GM12878 (cell line): ENCODE results near the gene DOK1. TPM values are rescaled to one million over a fixed set of nuclear protein-coding genes. Genes with fewer than 3 reads are reported as not detected.
A peak's percentile ranks its signal among the peaks of the same experiment; 100 is the strongest.

Experiments used
- ATAC-seq: fragments of 200-7000 bp; cut with Tn5 transposase; 3 replicates; pipeline ENCODE4 v1.9.1; 2020; ENCODE audit warnings: mild to moderate bottlenecking, moderate library complexity
- BruUV-seq: library from RNA; stranded (reverse); fragments of 400-500 nt; replicated peaks from 2 replicates; lab custom pipeline; 2021; lab: Mats Ljungman, UMichigan
- CTCF ChIA-PET: fragments of 300-600 bp; sonication (Branson Sonifier 250); formaldehyde crosslinking; extraction: SDS; loops from one replicate; lab custom pipeline; 2021; ENCODE audit warnings: inconsistent platforms; lab: Yijun Ruan, JAX
- POLR2A ChIA-PET: fragments of 350-600 bp; formaldehyde crosslinking; extraction: SDS; loops from one replicate; lab custom pipeline; 2021; ENCODE audit warnings: inconsistent platforms; lab: Charles Lee
- RAD21 ChIA-PET: fragments of 300-600 bp; sonication (Branson Sonifier 250); formaldehyde crosslinking; loops from one replicate; lab custom pipeline; 2023; ENCODE audit warnings: antibody characterized with exemption; ENCODE audit not compliant: unreplicated experiment; lab: Charles Lee
- SMC1A ChIA-PET: fragments of 300-600 bp; sonication (Branson Sonifier 250); formaldehyde crosslinking; loops from one replicate; lab custom pipeline; 2023; ENCODE audit not compliant: unreplicated experiment, uncharacterized antibody; lab: Charles Lee
- DNase-seq: peaks from one replicate; pipeline ENCODE4 v3.0.0-alpha.2; 2011; ENCODE audit warnings: low read depth, low spot score
- FAIRE-seq: peaks from 3 replicates; lab custom pipeline; 2011; peaks lifted over from hg19 to GRCh38; lab: Jason Lieb, UNC
- H2AFZ ChIP-seq: 2 replicates; pipeline ENCODE4 v1.6.0; 2011; ENCODE audit warnings: low read depth, low read length, control low read depth; ENCODE audit not compliant: control insufficient read depth
- H3K27ac ChIP-seq: 2 replicates; pipeline ENCODE4 v1.5.1; 2011; ENCODE audit warnings: control low read depth; ENCODE audit not compliant: control insufficient read depth, insufficient read depth
- H3K27me3 ChIP-seq, 2 experiments: replicated peaks in 1 of 2; 2 replicates each; pipeline versions ENCODE4 v1.6.0 to v1.6.1; 2011; ENCODE audit warnings: low read length in 1 of 2; ENCODE audit not compliant: control insufficient read depth in 2 of 2, insufficient read depth in 2 of 2
- H3K36me3 ChIP-seq, 2 experiments: 2 replicates each; pipeline ENCODE4 v1.5.1; 2011; ENCODE audit warnings: low read length in 1 of 2; ENCODE audit not compliant: control insufficient read depth in 2 of 2, insufficient read depth in 2 of 2
- H3K4me1 ChIP-seq: 2 replicates; pipeline ENCODE4 v1.6.1; 2011; ENCODE audit warnings: mild to moderate bottlenecking, low read length, moderate library complexity, mixed read lengths; ENCODE audit not compliant: control insufficient read depth, insufficient read depth
- H3K4me2 ChIP-seq: 2 replicates; pipeline ENCODE4 v1.6.0; 2011; ENCODE audit warnings: control low read depth; ENCODE audit not compliant: control insufficient read depth, insufficient read depth
- H3K4me3 ChIP-seq: fragments of 200-600 bp; sonication (generic); 2 replicates; pipeline ENCODE4 v1.5.1; 2016
- H3K79me2 ChIP-seq: 2 replicates; pipeline ENCODE4 v1.6.0; 2011; ENCODE audit warnings: low read length; ENCODE audit not compliant: control insufficient read depth, insufficient read depth
- H3K9ac ChIP-seq: 2 replicates; pipeline ENCODE4 v1.8.0; 2011; ENCODE audit warnings: low read length, control low read depth, mixed read lengths; ENCODE audit not compliant: control insufficient read depth, insufficient read depth
- H3K9me3 ChIP-seq: replicated peaks from 3 replicates; pipeline ENCODE4 v1.5.1; 2011; ENCODE audit warnings: mild to moderate bottlenecking, low read length; ENCODE audit not compliant: control insufficient read depth, insufficient read depth
- H4K20me1 ChIP-seq: 2 replicates; pipeline ENCODE4 v1.6.0; 2011; ENCODE audit not compliant: control insufficient read depth, insufficient read depth
- ATF7 ChIP-seq: fragments of 450-650 bp; IDR thresholded peaks from 2 replicates; pipeline ENCODE4 v1.6.1; 2016; ENCODE audit warnings: low read depth, mild to moderate bottlenecking
- BACH1 ChIP-seq: fragments of 450-650 bp; IDR thresholded peaks from 2 replicates; pipeline ENCODE4 v1.6.1; 2017; ENCODE audit warnings: mild to moderate bottlenecking, borderline replicate concordance
- BCL11A ChIP-seq: IDR thresholded peaks from 2 replicates; pipeline ENCODE4 v1.6.1; 2011; ENCODE audit warnings: low read depth, low read length
- BHLHE40 ChIP-seq, 2 experiments: fragments of 450-650 bp in 1 of 2; IDR thresholded peaks; 2 replicates each; pipeline ENCODE4 v1.6.1; 2011 to 2017; ENCODE audit warnings: low read depth in 2 of 2, borderline replicate concordance in 1 of 2, improper control_type of control experiment in 1 of 2, low read length in 1 of 2, mild to moderate bottlenecking in 1 of 2
- BMI1 ChIP-seq: fragments of 450-650 bp; IDR thresholded peaks from 2 replicates; pipeline ENCODE4 v1.6.1; 2016; ENCODE audit warnings: mild to moderate bottlenecking, moderate library complexity, borderline replicate concordance
- E2F8 ChIP-seq: fragments of 450-650 bp; IDR thresholded peaks from 2 replicates; pipeline ENCODE4 v1.6.1; 2018; ENCODE audit warnings: mild to moderate bottlenecking, low read depth, moderate library complexity; ENCODE audit not compliant: partially characterized antibody
- EGR1 ChIP-seq, 2 experiments: IDR thresholded peaks; 1 replicate in 1 of 2; 2 replicates in 1 of 2; pipeline ENCODE4 v1.6.1; 2011 to 2012; ENCODE audit warnings: low read depth in 2 of 2, low read length in 2 of 2, borderline replicate concordance in 1 of 2, mild to moderate bottlenecking in 1 of 2, moderate library complexity in 1 of 2
- ELK1 ChIP-seq: IDR thresholded peaks from 2 replicates; pipeline ENCODE4 v1.6.1; 2012; ENCODE audit warnings: low read depth, low read length, improper control_type of control experiment
- HCFC1 ChIP-seq: fragments of 150-350 bp; IDR thresholded peaks from 2 replicates; pipeline ENCODE4 v1.6.1; 2014; ENCODE audit warnings: low read length
- MEF2A ChIP-seq: IDR thresholded peaks from 2 replicates; pipeline ENCODE4 v1.6.1; 2011; ENCODE audit warnings: low read depth, mild to moderate bottlenecking, low read length, moderate library complexity; ENCODE audit not compliant: insufficient read depth
- NFIC ChIP-seq: IDR thresholded peaks from 2 replicates; pipeline ENCODE4 v1.6.1; 2012; ENCODE audit warnings: low read depth, mild to moderate bottlenecking, inconsistent platforms, low read length, moderate library complexity
- NR2F1 ChIP-seq: fragments of 450-650 bp; conservative IDR thresholded peaks from 2 replicates; pipeline ENCODE4 v1.6.1; 2017; ENCODE audit warnings: mild to moderate bottlenecking
- NRF1 ChIP-seq: conservative IDR thresholded peaks from 2 replicates; pipeline ENCODE4 v1.6.1; 2011; ENCODE audit warnings: mild to moderate bottlenecking, low read depth, low read length, improper control_type of control experiment
- POU2F2 ChIP-seq: IDR thresholded peaks from 3 replicates; pipeline ENCODE4 v1.6.1; 2011; ENCODE audit warnings: low read depth, mild to moderate bottlenecking, low read length, borderline replicate concordance
- SMC3 ChIP-seq: IDR thresholded peaks from 2 replicates; pipeline ENCODE4 v1.6.1; 2011; ENCODE audit warnings: low read length, improper control_type of control experiment, borderline replicate concordance
- SUPT20H ChIP-seq: IDR thresholded peaks from 2 replicates; pipeline ENCODE4 v1.6.1; 2011; ENCODE audit warnings: low read depth, mild to moderate bottlenecking, low read length, moderate library complexity, borderline replicate concordance; ENCODE audit not compliant: control insufficient read depth
- TARDBP ChIP-seq: IDR thresholded peaks from 2 replicates; pipeline ENCODE4 v1.6.1; 2016; ENCODE audit warnings: borderline replicate concordance
- TCF7 ChIP-seq: IDR thresholded peaks from 2 replicates; pipeline ENCODE4 v1.6.1; 2014; ENCODE audit warnings: antibody characterized with exemption, borderline replicate concordance
- ZNF217 ChIP-seq: fragments of 450-650 bp; IDR thresholded peaks from 2 replicates; pipeline ENCODE4 v1.6.1; 2017; ENCODE audit warnings: antibody characterized with exemption, mild to moderate bottlenecking
- WGBS: methylation state at CpG from one replicate; pipeline ENCODE4 v1.1.6; 2016; ENCODE audit warnings: low lambda C conversion rate; ENCODE audit not compliant: insufficient replicate concordance, insufficient coverage; ENCODE audit errors: missing lambda C conversion rate; 5-methylcytosine and 5-hydroxymethylcytosine counted together
- in situ Hi-C: fragments of 300-500 bp; cut with MboI; formaldehyde crosslinking; loops from 9 replicates; pipeline ENCODE4 v1.14.3; 2018; ENCODE audit warnings: mixed read lengths
- intact Hi-C: fragments of 100-400 bp; cut with micrococcal nuclease; formaldehyde crosslinking; loops from one replicate; pipeline ENCODE4 v1.14.2; 2022; ENCODE audit not compliant: unreplicated experiment
- polyA plus RNA-seq, 11 experiments: library from polyadenylated mRNA; depleted of rRNA in 4 of 11; unstranded in 6 of 11; stranded (reverse) in 5 of 11; fragments of >200 nt; fragmentation: Nextera tagmentation in 4 of 11; fragmentation: Illumina TruSeq in 1 of 11; extraction: Ambion mirVana in 4 of 11; extraction: Trizol in 1 of 11; gene quantifications; 1 replicate in 1 of 11; 2 replicates in 10 of 11; pipeline versions ENCODE4 v1.2.1 to v1.2.3, GENCODE V29; 2011 to 2016; ENCODE audit warnings: inconsistent platforms in 2 of 11, missing spikeins in 2 of 11, low read depth in 1 of 11
- total RNA-seq, 4 experiments: library from RNA; depleted of rRNA in 3 of 4; stranded (reverse); fragments of >200 nt in 3 of 4; fragmentation: Illumina TruSeq in 1 of 4; extraction: Trizol in 1 of 4; gene quantifications; 2 replicates each; pipeline versions ENCODE4 v1.2.1 to v1.2.3, GENCODE V29; 2013 to 2021

Gene DOK1
- total and polyA plus RNA-seq, 10 of the 15 experiments (the other 5 are each of a cell fraction or from before 2014, with no cell fraction given) = 1.4 to 104 (median 59.7) TPM

DNA sequence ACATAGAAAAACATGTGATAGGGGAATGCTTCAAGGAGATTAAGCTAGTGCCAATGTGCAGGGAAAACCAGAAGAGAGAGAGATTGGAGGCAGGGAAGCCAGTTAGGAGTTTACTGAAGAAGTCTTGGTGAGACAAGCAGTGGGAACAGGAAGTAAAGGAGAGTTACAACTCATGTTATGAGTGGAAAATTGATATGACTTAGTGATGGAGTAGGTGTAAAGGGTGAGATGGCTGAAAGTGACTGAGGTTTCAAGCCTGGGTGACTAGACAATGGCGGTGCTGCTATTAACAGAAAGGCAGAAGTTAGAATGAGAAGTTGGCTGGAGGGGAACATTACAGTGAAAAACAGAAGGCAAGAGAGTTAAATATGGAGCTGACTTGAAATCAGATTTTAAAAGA, 16.5 kb downstream of the DOK1 start:
- Histone ChIP-seq H3K27me3 (no peaks in the 10 kb centered on the region), H3K4me1 (peaks cover 77% of the 10 kb centered on the region), H3K79me2 (no peaks in the 10 kb centered on the region), H3K4me2 (peak overlapping the region; percentile 56), H4K20me1 (no peaks in the 10 kb centered on the region), H2AFZ (peak overlapping the region; percentile 67), H3K9ac (peak overlapping the region; percentile 27), H3K36me3 (no peaks in the 10 kb centered on the region), H3K27ac (peak overlapping the region; percentile 83), H3K4me3 (no peak overlapping the region), H3K9me3 (no peaks in the 10 kb centered on the region)
- intact Hi-C loops (loop anchor here (2.0 kb wide), 1 partner anchor 16 kb away; the partner anchor contains the start of gene DOK1), in situ Hi-C loops (no loop called here)
- POLR2A ChIA-PET = interaction anchor here (0.7 to 25.0 kb wide), 8 partner anchors 9 to 113 kb away, joined by 3 to 441 read pairs (median 6); partner anchors contain the start of genes DOK1, LOXL3 and WBP1
- ATAC-seq = peak; percentile 86
- RAD21 ChIA-PET = interaction anchor here (0.8 to 10.3 kb wide), 10 partner anchors 9 to 131 kb away, joined by 3 to 152 read pairs (median 4); partner anchors contain the start of genes AUP1, HTRA2, LOXL3 and WBP1
- no TSS peak for BruUV-seq
- peak; percentile 84 for DNase-seq
- CTCF ChIA-PET = interaction anchor here (0.8 to 17.4 kb wide), 11 partner anchors 13 to 67 kb away, joined by 3 to 281 read pairs (median 5); partner anchors contain the start of genes AUP1 and HTRA2
- 7% methylated on average over 1 of the region's 1 CpG for WGBS
- SMC1A ChIA-PET = interaction anchor here (1.0 to 16.6 kb wide), 9 partner anchors 9 to 131 kb away, joined by 3 to 371 read pairs (median 13); partner anchors contain the start of genes DOK1 and LOXL3
- FAIRE-seq = peak; percentile 90
- no peak for TF ChIP-seq E2F8
- peak; percentile 85 for TF ChIP-seq MEF2A
- peak; percentile 90; the same call in 1 of the 2 replicates for TF ChIP-seq BACH1
- TF ChIP-seq NR2F1 = 0 out of 2 replicates have a peak, but pooled peaks have one; percentile 43
- peak; percentile 95 for TF ChIP-seq NFIC
- peak; percentile 49 to 62; a peak in 2 of 4 replicates for TF ChIP-seq BHLHE40 (IDR thresholded peaks at IDR 0.05; ENCODE audit: borderline replicate concordance in 1 of 2, low read depth in 2 of 2, low read length in 1 of 2)
- no peak for TF ChIP-seq ELK1
- no peak for TF ChIP-seq TCF7
- no peak for TF ChIP-seq EGR1 (IDR thresholded peaks at IDR 0.05; ENCODE audit: borderline replicate concordance in 1 of 2, low read depth in 2 of 2, low read length in 2 of 2)
- no peak for TF ChIP-seq NRF1
- TF ChIP-seq BCL11A = peak; percentile 90
- no peak for TF ChIP-seq ZNF217
- peak; percentile 92 for TF ChIP-seq ATF7
- TF ChIP-seq BMI1 = peak; percentile 69; the same call in 1 of the 2 replicates
- no peak for TF ChIP-seq SUPT20H
- no peak for TF ChIP-seq SMC3
- no peak for TF ChIP-seq TARDBP
- TF ChIP-seq POU2F2 = peak; percentile 63; the same call in 1 of the 3 replicates
- TF ChIP-seq HCFC1 = no peak
